Esophagus muscularis mucosa (tissue), 4 donors: ENCODE results near the gene POLR2C.

ENCODE experiments used
- CTCF ChIP-seq, 3 experiments: fragments of 200-600 bp in 2 of 3; fragments of 450-650 bp in 1 of 3; sonication (generic) in 2 of 3; IDR thresholded peaks; one replicate each; pipeline ENCODE4 v1.5.1; 2017 to 2019; ENCODE audit warnings: antibody characterized with exemption in 3 of 3, mild to moderate bottlenecking in 2 of 3, moderate library complexity in 1 of 3
- EP300 ChIP-seq: sonication (generic); formaldehyde crosslinking; IDR thresholded peaks from one replicate; pipeline ENCODE4 v1.6.1; 2017; ENCODE audit warnings: antibody characterized with exemption
- POLR2A ChIP-seq: fragments of 450-650 bp; IDR thresholded peaks from one replicate; pipeline ENCODE4 v1.6.1; 2017; ENCODE audit warnings: antibody characterized with exemption, moderate library complexity, mild to moderate bottlenecking, low read depth
- POLR2AphosphoS5 ChIP-seq, 2 donors: sonication (generic); formaldehyde crosslinking; IDR thresholded peaks; one replicate each; pipeline ENCODE4 v1.6.1; 2017; ENCODE audit warnings: antibody characterized with exemption in 2 of 2

GRCh38 chr16:57430955-57431354, 31.5 kb upstream of the POLR2C start:
- TF ChIP-seq POLR2AphosphoS5 (IDR thresholded peaks at IDR 0.05) (no peak), CTCF (IDR thresholded peaks at IDR 0.05) (no peak), POLR2A (no peak), EP300 (no peak)
